Gastrocnemius medialis (tissue), 4 donors: Measurements from ENCODE around the gene DCLK2.

Experiments used
- POLR2A ChIP-seq, 2 donors: fragments of 450-650 bp; IDR thresholded peaks; one replicate each; pipeline ENCODE4 v1.6.1; 2017; ENCODE audit warnings: antibody characterized with exemption in 2 of 2, mild to moderate bottlenecking in 2 of 2, moderate library complexity in 2 of 2
- TF ChIP-seq, protein P1 (sequence below), 5 experiments: fragments of 450-650 bp in 3 of 5; fragments of 200-600 bp in 2 of 5; sonication (generic) in 2 of 5; IDR thresholded peaks in 4 of 5; conservative IDR thresholded peaks in 1 of 5; 1 replicate in 4 of 5; 2 replicates in 1 of 5; pipeline ENCODE4 v1.5.1; 2016 to 2019; ENCODE audit warnings: antibody characterized with exemption in 5 of 5, mild to moderate bottlenecking in 3 of 5, moderate library complexity in 3 of 5

DNA sequence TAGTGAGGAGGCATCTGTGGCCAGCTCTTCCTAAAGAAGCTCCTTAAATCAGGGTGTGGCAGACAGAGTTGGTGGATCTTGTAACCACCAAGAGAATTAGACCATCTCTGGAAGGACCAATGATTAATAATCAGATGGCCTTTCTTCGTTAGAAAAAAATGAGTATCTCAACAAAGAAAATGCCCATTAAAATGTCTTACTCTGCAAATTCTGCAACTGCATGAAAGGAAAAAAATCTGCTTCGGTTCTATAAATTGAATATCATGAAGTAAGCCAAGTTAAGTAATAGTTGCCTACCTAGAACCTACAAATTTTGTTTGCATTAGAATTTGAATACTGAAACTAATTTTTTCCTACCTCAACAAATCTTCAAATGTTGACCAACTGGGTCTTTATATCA is 4.2 kb upstream of the DCLK2 start:
- TF ChIP-seq, protein P1, sequence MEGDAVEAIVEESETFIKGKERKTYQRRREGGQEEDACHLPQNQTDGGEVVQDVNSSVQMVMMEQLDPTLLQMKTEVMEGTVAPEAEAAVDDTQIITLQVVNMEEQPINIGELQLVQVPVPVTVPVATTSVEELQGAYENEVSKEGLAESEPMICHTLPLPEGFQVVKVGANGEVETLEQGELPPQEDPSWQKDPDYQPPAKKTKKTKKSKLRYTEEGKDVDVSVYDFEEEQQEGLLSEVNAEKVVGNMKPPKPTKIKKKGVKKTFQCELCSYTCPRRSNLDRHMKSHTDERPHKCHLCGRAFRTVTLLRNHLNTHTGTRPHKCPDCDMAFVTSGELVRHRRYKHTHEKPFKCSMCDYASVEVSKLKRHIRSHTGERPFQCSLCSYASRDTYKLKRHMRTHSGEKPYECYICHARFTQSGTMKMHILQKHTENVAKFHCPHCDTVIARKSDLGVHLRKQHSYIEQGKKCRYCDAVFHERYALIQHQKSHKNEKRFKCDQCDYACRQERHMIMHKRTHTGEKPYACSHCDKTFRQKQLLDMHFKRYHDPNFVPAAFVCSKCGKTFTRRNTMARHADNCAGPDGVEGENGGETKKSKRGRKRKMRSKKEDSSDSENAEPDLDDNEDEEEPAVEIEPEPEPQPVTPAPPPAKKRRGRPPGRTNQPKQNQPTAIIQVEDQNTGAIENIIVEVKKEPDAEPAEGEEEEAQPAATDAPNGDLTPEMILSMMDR (IDR thresholded peaks at IDR 0.05 in 4 of 5, conservative IDR thresholded peaks at IDR 0.05 in 1 of 5), result no peak
- no peak for TF ChIP-seq POLR2A (IDR thresholded peaks at IDR 0.05)
